Measurements from ENCODE around the gene MAP2K6. TPM values are rescaled to one million over a fixed set of nuclear protein-coding genes. Genes with fewer than 3 reads are reported as not detected.

MAP2K6 gene
- polyA plus RNA-seq, 1 experiment, result 1.2 TPM

GRCh38 chr17:69552986-69553667, 138.6 kb downstream of the MAP2K6 start:
- TF ChIP-seq, protein P1, sequence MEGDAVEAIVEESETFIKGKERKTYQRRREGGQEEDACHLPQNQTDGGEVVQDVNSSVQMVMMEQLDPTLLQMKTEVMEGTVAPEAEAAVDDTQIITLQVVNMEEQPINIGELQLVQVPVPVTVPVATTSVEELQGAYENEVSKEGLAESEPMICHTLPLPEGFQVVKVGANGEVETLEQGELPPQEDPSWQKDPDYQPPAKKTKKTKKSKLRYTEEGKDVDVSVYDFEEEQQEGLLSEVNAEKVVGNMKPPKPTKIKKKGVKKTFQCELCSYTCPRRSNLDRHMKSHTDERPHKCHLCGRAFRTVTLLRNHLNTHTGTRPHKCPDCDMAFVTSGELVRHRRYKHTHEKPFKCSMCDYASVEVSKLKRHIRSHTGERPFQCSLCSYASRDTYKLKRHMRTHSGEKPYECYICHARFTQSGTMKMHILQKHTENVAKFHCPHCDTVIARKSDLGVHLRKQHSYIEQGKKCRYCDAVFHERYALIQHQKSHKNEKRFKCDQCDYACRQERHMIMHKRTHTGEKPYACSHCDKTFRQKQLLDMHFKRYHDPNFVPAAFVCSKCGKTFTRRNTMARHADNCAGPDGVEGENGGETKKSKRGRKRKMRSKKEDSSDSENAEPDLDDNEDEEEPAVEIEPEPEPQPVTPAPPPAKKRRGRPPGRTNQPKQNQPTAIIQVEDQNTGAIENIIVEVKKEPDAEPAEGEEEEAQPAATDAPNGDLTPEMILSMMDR (IDR thresholded peaks at IDR 0.05; ENCODE audit: insufficient read depth, low read depth, low read length), result no peak
- CTCF ChIA-PET, result interaction anchor here (0.7 to 1.2 kb wide), 3 partner anchors 16 to 591 kb away, joined by 3 read pairs; no protein-coding TSS in a partner anchor
- H3K27me3 ChIP-seq (ENCODE audit: control insufficient read depth, insufficient read depth, low read length), result no peaks in the 10 kb centered on the region
- POLR2A ChIA-PET, result no interaction called here
- no peaks in the 10 kb centered on the region for H3K36me3 ChIP-seq (ENCODE audit: control insufficient read depth, insufficient read depth, low read length)
- no peak for DNase-seq (ENCODE audit: low read depth)
- no peak overlapping the region for H3K4me3 ChIP-seq (ENCODE audit: low read depth, low read length)

- ChIA-PET POLR2A (interaction anchor here (0.6 kb wide), 1 partner anchor 222 kb away, joined by 3 read pairs; no protein-coding TSS in a partner anchor), CTCF (no interaction called here)
- TF ChIP-seq, protein P1 (IDR thresholded peaks at IDR 0.05; ENCODE audit: insufficient read depth, low read depth, low read length), result no peak
- no peak for DNase-seq (ENCODE audit: low read depth)
- Histone ChIP-seq H3K36me3 (ENCODE audit: control insufficient read depth, insufficient read depth, low read length) (no peaks in the 10 kb centered on the region), H3K27me3 (ENCODE audit: control insufficient read depth, insufficient read depth, low read length) (no peaks in the 10 kb centered on the region), H3K4me3 (ENCODE audit: low read depth, low read length) (no peak overlapping the region)
Measured at GRCh38 chr17:69555056-69555455, 140.6 kb downstream of the MAP2K6 start.

DNA sequence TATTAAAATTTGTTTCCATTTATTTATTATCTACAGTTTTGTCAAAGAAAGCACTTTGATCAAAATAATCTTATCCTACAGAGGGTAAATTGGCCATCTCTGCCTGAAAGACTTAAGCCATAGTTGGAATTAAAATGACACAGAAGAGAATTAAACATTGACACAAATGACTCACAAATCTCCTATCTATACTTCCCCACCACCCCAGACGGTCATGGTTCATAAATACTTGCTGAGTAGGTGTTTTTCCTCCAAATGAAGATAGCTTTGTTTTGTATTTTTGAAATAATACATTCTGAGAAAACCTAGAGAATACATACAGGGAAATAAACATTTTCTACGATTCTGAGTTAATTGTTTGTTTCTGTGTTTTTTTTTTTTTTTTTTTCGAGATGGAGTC, 142.8 kb downstream of the MAP2K6 start:
- H3K4me3 ChIP-seq (ENCODE audit: low read depth, low read length), result no peak overlapping the region
- DNase-seq (ENCODE audit: low read depth), result no peak
- no peaks in the 10 kb centered on the region for H3K36me3 ChIP-seq (ENCODE audit: control insufficient read depth, insufficient read depth, low read length)
- TF ChIP-seq, protein P1 (IDR thresholded peaks at IDR 0.05; ENCODE audit: insufficient read depth, low read depth, low read length), result no peak
- ChIA-PET CTCF (interaction anchor here (0.7 to 1.2 kb wide), 3 partner anchors 7 to 27 kb away, joined by 3 read pairs; no protein-coding TSS in a partner anchor), POLR2A (no interaction called here)
- no peaks in the 10 kb centered on the region for H3K27me3 ChIP-seq (ENCODE audit: control insufficient read depth, insufficient read depth, low read length)

DNA sequence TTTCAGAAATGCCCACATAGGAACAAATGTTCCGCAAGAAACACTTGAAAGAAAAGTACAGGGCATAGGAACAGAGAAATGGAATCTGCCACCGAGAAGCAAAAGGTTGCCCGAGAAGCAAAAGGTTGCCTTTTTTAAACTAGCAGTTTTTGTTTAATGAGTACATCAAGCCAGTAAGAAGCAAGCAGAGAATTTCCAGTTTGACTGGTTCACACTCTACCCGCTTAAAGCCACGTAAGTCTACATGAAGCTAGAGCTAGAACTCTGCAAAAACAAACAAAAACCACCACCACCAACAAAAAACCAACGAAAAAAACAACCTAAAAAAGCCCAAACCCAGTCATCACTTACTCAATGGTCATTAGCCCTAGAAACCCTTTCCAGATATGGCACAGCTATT, 144.3 kb downstream of the MAP2K6 start:
- Histone ChIP-seq H3K27me3 (ENCODE audit: control insufficient read depth, insufficient read depth, low read length) (no peaks in the 10 kb centered on the region), H3K36me3 (ENCODE audit: control insufficient read depth, insufficient read depth, low read length) (no peaks in the 10 kb centered on the region), H3K4me3 (ENCODE audit: low read depth, low read length) (no peak overlapping the region)
- POLR2A ChIA-PET, result no interaction called here
- no peak for DNase-seq (ENCODE audit: low read depth)
- TF ChIP-seq, protein P1 (IDR thresholded peaks at IDR 0.05; ENCODE audit: insufficient read depth, low read depth, low read length), result no peak
- CTCF ChIA-PET, result interaction anchor here (1.3 kb wide), 1 partner anchor 9 kb away, joined by 3 read pairs; no protein-coding TSS in a partner anchor

GRCh38 chr17:69560987-69561441, 146.5 kb downstream of the MAP2K6 start:
- Histone ChIP-seq H3K27me3 (ENCODE audit: control insufficient read depth, insufficient read depth, low read length) (peaks cover 3% of the 10 kb centered on the region; the same call in 1 of the 2 replicates), H3K36me3 (ENCODE audit: control insufficient read depth, insufficient read depth, low read length) (no peaks in the 10 kb centered on the region), H3K4me3 (ENCODE audit: low read depth, low read length) (no peak overlapping the region)
- POLR2A ChIA-PET, result no interaction called here
- TF ChIP-seq, protein P1 (IDR thresholded peaks at IDR 0.05; ENCODE audit: insufficient read depth, low read depth, low read length), result no peak
- no peak for DNase-seq (ENCODE audit: low read depth)
- CTCF ChIA-PET, result interaction anchor here (0.6 to 1.4 kb wide), 6 partner anchors 9 to 590 kb away, joined by 3 to 4 read pairs (median 3); no protein-coding TSS in a partner anchor
